ENCODE data around the gene NAP1L1.

The NAP1L1 gene

GRCh38 chr12:76074701-76075336 lies 9.7 kb downstream of the NAP1L1 start:
- no peaks in the 10 kb centered on the region for H3K27me3 ChIP-seq (ENCODE audit: low read depth)
- H3K4me3 ChIP-seq: no peak overlapping the region
- peaks cover 4% of the 10 kb centered on the region; the same call in 1 of the 2 replicates for H3K4me1 ChIP-seq
- in situ Hi-C loops (cut with MboI; ENCODE audit: low sequenced_read_pairs): loop anchor here (25.0 kb wide), 1 partner anchor 387 kb away; no protein-coding TSS in a partner anchor
- no peak for DNase-seq (ENCODE audit: low spot score in 2 of 2)
- peaks cover 5% of the 10 kb centered on the region; the same call in 1 of the 2 replicates for H3K9me3 ChIP-seq
- peaks cover 39% of the 10 kb centered on the region for H3K36me3 ChIP-seq (replicated peaks)

GRCh38 chr12:76073561-76073960 lies 10.9 kb downstream of the NAP1L1 start:
- no peaks in the 10 kb centered on the region for H3K27me3 ChIP-seq (ENCODE audit: low read depth)
- H3K4me3 ChIP-seq: no peak overlapping the region
- no peaks in the 10 kb centered on the region; the same call in 1 of the 2 replicates for H3K9me3 ChIP-seq
- peaks cover 4% of the 10 kb centered on the region; the same call in 1 of the 2 replicates for H3K4me1 ChIP-seq
- H3K36me3 ChIP-seq (replicated peaks): peaks cover 48% of the 10 kb centered on the region
- in situ Hi-C loops (cut with MboI; ENCODE audit: low sequenced_read_pairs): loop anchor here (25.0 kb wide), 1 partner anchor 389 kb away; no protein-coding TSS in a partner anchor
- no peak for DNase-seq (ENCODE audit: low spot score in 2 of 2)

- no peak overlapping the region for H3K4me3 ChIP-seq
- H3K4me1 ChIP-seq: peaks cover 4% of the 10 kb centered on the region; the same call in 1 of the 2 replicates
- DNase-seq (ENCODE audit: low spot score in 2 of 2): no peak
- H3K9me3 ChIP-seq: no peaks in the 10 kb centered on the region
- in situ Hi-C loops (cut with MboI; ENCODE audit: low sequenced_read_pairs): loop anchor here (25.0 kb wide), 1 partner anchor 390 kb away; no protein-coding TSS in a partner anchor
- H3K36me3 ChIP-seq (replicated peaks): peaks cover 57% of the 10 kb centered on the region
- no peaks in the 10 kb centered on the region for H3K27me3 ChIP-seq (ENCODE audit: low read depth)
Observed at GRCh38 chr12:76072568-76072967, 11.9 kb downstream of the NAP1L1 start.

DNA sequence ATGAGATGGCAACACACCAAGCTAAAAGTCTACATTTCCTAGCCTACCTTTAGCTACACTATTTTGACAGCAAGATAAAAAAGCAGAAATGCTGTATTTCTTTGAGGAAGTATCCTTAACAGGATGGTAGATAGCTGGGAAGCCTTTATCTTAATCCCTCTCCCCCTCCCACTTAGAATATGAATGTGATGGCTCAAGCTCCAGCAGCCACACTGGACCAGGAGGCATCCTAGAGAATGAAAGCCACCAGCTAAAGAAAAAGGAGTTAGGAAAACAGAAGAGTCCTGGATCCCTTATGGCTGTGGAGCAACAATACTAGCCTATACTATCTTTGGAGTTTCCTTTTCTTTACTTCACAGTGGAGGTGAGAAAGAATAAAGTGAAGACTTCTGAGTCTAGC lies 15.1 kb downstream of the NAP1L1 start:
- DNase-seq (ENCODE audit: low spot score in 2 of 2): no peak
- in situ Hi-C loops (cut with MboI; ENCODE audit: low sequenced_read_pairs): loop anchor here (25.0 kb wide), 1 partner anchor 393 kb away; no protein-coding TSS in a partner anchor
- peaks cover 79% of the 10 kb centered on the region for H3K36me3 ChIP-seq (replicated peaks)

GRCh38 chr12:76065917-76066316 lies 18.6 kb downstream of the NAP1L1 start:
- Histone ChIP-seq H3K9me3 (peaks cover 3% of the 10 kb centered on the region; the same call in 1 of the 2 replicates), H3K36me3 (replicated peaks) (peaks cover 71% of the 10 kb centered on the region), H3K4me1 (no peaks in the 10 kb centered on the region), H3K27me3 (ENCODE audit: low read depth) (no peaks in the 10 kb centered on the region), H3K4me3 (no peak overlapping the region)
- in situ Hi-C loops (cut with MboI; ENCODE audit: low sequenced_read_pairs): loop anchor here (25.0 kb wide), 1 partner anchor 396 kb away; no protein-coding TSS in a partner anchor
- no peak for DNase-seq (ENCODE audit: low spot score in 2 of 2)

More for the DNA sequence above, 15.1 kb downstream of the NAP1L1 start:
- Histone ChIP-seq H3K27me3 (ENCODE audit: low read depth) (no peaks in the 10 kb centered on the region), H3K9me3 (peaks cover 3% of the 10 kb centered on the region; the same call in 1 of the 2 replicates), H3K4me3 (no peak overlapping the region), H3K4me1 (peaks cover under 1% of the 10 kb centered on the region; the same call in 1 of the 2 replicates)

DNA sequence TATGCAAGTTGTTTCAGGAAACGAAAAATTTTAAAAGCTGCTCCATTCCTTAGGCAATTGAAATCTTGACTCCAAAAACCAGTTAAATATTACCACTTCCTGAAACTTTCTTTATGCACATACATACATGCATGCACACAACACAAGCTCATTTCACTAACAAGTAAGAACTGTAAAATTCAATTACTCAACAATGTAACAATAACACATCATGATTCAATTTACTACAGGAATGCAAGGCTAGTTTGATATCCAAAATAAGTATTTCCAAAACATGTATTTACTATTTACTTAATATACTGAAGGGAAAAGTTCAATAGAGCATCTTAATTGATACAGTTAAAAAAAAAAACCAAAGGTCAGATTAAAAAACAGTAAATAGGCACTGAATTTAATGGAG lies 19.6 kb downstream of the NAP1L1 start:
- peaks cover 69% of the 10 kb centered on the region for H3K36me3 ChIP-seq (replicated peaks)
- peaks cover 3% of the 10 kb centered on the region; the same call in 1 of the 2 replicates for H3K9me3 ChIP-seq
- H3K4me3 ChIP-seq: no peak overlapping the region
- in situ Hi-C loops (cut with MboI; ENCODE audit: low sequenced_read_pairs): loop anchor here (25.0 kb wide), 1 partner anchor 397 kb away; no protein-coding TSS in a partner anchor
- H3K27me3 ChIP-seq (ENCODE audit: low read depth): no peaks in the 10 kb centered on the region
- no peak for DNase-seq (ENCODE audit: low spot score in 2 of 2)
- no peaks in the 10 kb centered on the region for H3K4me1 ChIP-seq

DNA sequence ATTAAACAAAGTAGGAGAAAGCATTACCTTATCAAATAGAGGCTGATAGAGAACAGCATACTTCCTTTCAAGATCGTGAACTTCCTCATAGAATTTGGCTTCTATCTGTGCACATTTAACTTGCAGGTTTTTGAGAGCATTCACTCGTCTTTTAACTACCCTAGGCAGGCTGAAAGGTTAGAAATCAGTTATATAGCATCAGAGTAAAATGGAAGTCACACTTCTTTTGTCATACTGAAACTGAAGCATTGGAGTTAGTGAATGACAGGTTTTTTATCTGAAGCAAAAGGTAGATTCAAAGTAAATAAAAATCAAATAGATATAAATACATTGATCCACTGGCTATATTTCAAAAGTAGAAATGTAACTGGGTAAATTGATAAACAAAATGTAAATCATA lies 24.4 kb downstream of the NAP1L1 start:
- Histone ChIP-seq H3K4me3 (no peak overlapping the region), H3K27me3 (ENCODE audit: low read depth) (no peaks in the 10 kb centered on the region), H3K4me1 (peaks cover 11% of the 10 kb centered on the region), H3K9me3 (no peaks in the 10 kb centered on the region), H3K36me3 (replicated peaks) (peaks cover 50% of the 10 kb centered on the region)
- no peak for DNase-seq (ENCODE audit: low spot score in 2 of 2)
- in situ Hi-C loops (cut with MboI; ENCODE audit: low sequenced_read_pairs): loop anchor here (25.0 kb wide), 1 partner anchor 402 kb away; no protein-coding TSS in a partner anchor

DNA sequence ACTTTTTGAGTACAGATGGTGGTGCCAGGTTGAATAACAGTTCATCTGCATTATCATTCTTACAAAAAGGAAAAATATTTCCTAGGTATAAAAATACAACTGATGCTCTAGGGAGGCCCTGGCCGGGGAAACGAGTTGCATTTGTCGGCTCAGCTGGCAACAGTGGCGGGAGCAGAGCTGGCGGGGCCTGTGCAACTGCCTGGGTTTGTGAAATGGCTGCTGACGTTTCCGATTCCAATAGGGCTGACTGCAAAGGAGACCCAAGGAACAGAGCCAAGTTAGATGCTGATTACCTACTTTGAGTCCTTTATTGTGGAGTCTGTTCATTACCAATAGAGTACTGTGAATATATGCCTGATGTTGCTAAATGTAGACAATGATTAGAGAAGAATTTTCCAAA lies 27.2 kb downstream of the NAP1L1 start:
- in situ Hi-C loops (cut with MboI; ENCODE audit: low sequenced_read_pairs): loop anchor here (25.0 kb wide), 1 partner anchor 405 kb away; no protein-coding TSS in a partner anchor

DNA sequence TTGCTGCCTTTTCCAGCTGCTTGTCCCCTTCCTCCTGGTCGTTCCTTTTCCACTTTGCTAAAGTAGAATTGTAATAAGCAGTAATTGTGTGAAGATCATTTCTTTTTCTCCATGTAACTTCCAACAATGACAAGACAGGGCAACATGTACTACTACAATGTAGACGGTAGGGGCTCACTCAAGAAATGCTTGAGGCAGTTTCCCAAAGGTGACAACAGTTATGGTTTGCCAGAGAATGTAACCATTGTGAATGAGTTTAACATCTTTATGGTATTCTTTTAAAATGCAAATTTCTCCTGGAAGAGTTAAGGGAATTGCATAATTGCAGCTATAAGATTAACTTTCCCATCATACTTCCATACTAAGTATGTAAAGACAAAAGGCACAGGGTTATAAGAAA lies 29.1 kb downstream of the NAP1L1 start:
- Histone ChIP-seq H3K9me3 (no peaks in the 10 kb centered on the region), H3K4me3 (no peak overlapping the region), H3K36me3 (replicated peaks) (peaks cover 67% of the 10 kb centered on the region), H3K4me1 (peaks cover 15% of the 10 kb centered on the region), H3K27me3 (ENCODE audit: low read depth) (no peaks in the 10 kb centered on the region)
- in situ Hi-C loops (cut with MboI; ENCODE audit: low sequenced_read_pairs): loop anchor here (25.0 kb wide), 1 partner anchor 407 kb away; no protein-coding TSS in a partner anchor
- peak; percentile 70 to 94 for DNase-seq (ENCODE audit: low spot score in 2 of 2)

More for the DNA sequence above, 27.2 kb downstream of the NAP1L1 start:
- H3K9me3 ChIP-seq: no peaks in the 10 kb centered on the region
- H3K4me3 ChIP-seq: no peak overlapping the region
- no peaks in the 10 kb centered on the region for H3K27me3 ChIP-seq (ENCODE audit: low read depth)
- peaks cover 59% of the 10 kb centered on the region for H3K36me3 ChIP-seq (replicated peaks)
- peaks cover 15% of the 10 kb centered on the region for H3K4me1 ChIP-seq
- DNase-seq (ENCODE audit: low spot score in 2 of 2): no peak

- in situ Hi-C loops (cut with MboI; ENCODE audit: low sequenced_read_pairs): loop anchor here (25.0 kb wide), 1 partner anchor 413 kb away; no protein-coding TSS in a partner anchor
Observed at GRCh38 chr12:76049575-76050251, 34.8 kb downstream of the NAP1L1 start.

GRCh38 chr12:76047742-76048141 lies 36.7 kb downstream of the NAP1L1 start:
- Histone ChIP-seq H3K27me3 (ENCODE audit: low read depth) (no peaks in the 10 kb centered on the region), H3K4me3 (no peak overlapping the region), H3K9me3 (no peaks in the 10 kb centered on the region), H3K36me3 (replicated peaks) (peaks cover 62% of the 10 kb centered on the region), H3K4me1 (no peaks in the 10 kb centered on the region)
- DNase-seq (ENCODE audit: low spot score in 2 of 2): no peak
- in situ Hi-C loops (cut with MboI; ENCODE audit: low sequenced_read_pairs): no loop called here

More at GRCh38 chr12:76049575-76050251, 34.8 kb downstream of the NAP1L1 start:
- Histone ChIP-seq H3K4me3 (no peak overlapping the region), H3K36me3 (replicated peaks) (peaks cover 82% of the 10 kb centered on the region), H3K27me3 (ENCODE audit: low read depth) (no peaks in the 10 kb centered on the region), H3K9me3 (no peaks in the 10 kb centered on the region), H3K4me1 (no peaks in the 10 kb centered on the region)
- DNase-seq (ENCODE audit: low spot score in 2 of 2): no peak

DNA sequence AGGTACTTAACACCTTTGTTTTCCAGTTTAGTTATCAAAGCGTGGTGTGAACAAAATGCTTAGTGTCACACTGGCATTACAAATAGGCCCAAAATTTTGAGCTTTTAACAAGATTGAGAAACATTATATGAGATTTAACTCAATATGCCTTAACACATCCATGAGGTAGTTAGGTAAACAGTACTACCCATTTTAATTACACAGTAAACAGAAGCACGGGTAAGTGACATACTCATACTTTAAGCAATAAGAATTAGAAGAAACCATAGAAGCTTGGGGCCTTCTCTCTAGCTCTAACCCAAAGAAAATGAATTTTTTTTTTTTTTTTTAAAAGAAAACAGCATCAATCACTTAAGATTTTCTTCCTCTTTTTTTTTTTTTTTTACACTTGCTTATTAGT lies 37.4 kb downstream of the NAP1L1 start:
- no peak for DNase-seq (ENCODE audit: low spot score in 2 of 2)
- Histone ChIP-seq H3K27me3 (ENCODE audit: low read depth) (no peaks in the 10 kb centered on the region), H3K9me3 (no peaks in the 10 kb centered on the region), H3K4me1 (no peaks in the 10 kb centered on the region), H3K4me3 (no peak overlapping the region), H3K36me3 (replicated peaks) (peaks cover 59% of the 10 kb centered on the region)
- in situ Hi-C loops (cut with MboI; ENCODE audit: low sequenced_read_pairs): no loop called here

- Histone ChIP-seq H3K9me3 (no peaks in the 10 kb centered on the region), H3K4me3 (no peak overlapping the region), H3K36me3 (replicated peaks) (peaks cover 30% of the 10 kb centered on the region), H3K27me3 (ENCODE audit: low read depth) (no peaks in the 10 kb centered on the region), H3K4me1 (peaks cover 5% of the 10 kb centered on the region)
- in situ Hi-C loops (cut with MboI; ENCODE audit: low sequenced_read_pairs): no loop called here
- no peak for DNase-seq (ENCODE audit: low spot score in 2 of 2)
Observed at GRCh38 chr12:76043377-76043776, 41.1 kb downstream of the NAP1L1 start.
